ENCODE data around the gene CDH4. TPM values are rescaled to one million over a fixed set of nuclear protein-coding genes. Genes with fewer than 3 reads are reported as not detected.

Gene CDH4
- total and polyA plus RNA-seq, 12 donors: 0.04 to 0.25 (median 0.08) TPM; not detected in 5

DNA sequence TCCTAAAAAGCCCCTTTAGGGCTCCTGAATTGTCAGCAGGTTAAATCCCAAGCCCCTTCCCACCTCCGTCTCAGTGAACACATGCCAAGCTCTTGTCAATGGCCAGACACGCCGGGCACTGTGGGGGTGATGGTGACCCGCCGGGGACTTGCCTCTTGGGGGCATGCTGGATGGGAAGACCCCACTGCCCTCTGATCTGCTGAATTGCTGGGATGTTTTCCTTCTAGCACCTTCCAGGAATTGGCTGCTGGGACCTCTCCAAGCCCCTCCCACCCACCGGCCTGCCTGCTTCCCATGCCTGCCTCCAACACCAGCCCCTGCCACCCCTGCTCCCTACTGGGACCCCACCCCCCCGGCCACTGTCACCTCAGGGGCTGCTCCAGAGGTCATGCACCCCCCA lies 345.9 kb downstream of the CDH4 start:
- Histone ChIP-seq H3K4me3 (no peak overlapping the region), H3K27me3 (peaks cover 0 to 22% (median 4%) of the 10 kb centered on the region in 7 donors), H3K27ac (no peak overlapping the region), H3K4me1 (no peaks in the 10 kb centered on the region), H3K36me3 (no peaks in the 10 kb centered on the region), H3K9me3 (peaks cover 0 to 42% (median 18%) of the 10 kb centered on the region in 11 donors)
- intact Hi-C loops (cut with DNase I): no loop called here
- ATAC-seq: no peak
- DNase-seq: no peak
- WGBS, 2 donors: 65 to 74% methylated on average over 7 of the region's 7 CpGs
- TF ChIP-seq, protein P1, sequence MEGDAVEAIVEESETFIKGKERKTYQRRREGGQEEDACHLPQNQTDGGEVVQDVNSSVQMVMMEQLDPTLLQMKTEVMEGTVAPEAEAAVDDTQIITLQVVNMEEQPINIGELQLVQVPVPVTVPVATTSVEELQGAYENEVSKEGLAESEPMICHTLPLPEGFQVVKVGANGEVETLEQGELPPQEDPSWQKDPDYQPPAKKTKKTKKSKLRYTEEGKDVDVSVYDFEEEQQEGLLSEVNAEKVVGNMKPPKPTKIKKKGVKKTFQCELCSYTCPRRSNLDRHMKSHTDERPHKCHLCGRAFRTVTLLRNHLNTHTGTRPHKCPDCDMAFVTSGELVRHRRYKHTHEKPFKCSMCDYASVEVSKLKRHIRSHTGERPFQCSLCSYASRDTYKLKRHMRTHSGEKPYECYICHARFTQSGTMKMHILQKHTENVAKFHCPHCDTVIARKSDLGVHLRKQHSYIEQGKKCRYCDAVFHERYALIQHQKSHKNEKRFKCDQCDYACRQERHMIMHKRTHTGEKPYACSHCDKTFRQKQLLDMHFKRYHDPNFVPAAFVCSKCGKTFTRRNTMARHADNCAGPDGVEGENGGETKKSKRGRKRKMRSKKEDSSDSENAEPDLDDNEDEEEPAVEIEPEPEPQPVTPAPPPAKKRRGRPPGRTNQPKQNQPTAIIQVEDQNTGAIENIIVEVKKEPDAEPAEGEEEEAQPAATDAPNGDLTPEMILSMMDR (IDR thresholded peaks at IDR 0.05): no peak

DNA sequence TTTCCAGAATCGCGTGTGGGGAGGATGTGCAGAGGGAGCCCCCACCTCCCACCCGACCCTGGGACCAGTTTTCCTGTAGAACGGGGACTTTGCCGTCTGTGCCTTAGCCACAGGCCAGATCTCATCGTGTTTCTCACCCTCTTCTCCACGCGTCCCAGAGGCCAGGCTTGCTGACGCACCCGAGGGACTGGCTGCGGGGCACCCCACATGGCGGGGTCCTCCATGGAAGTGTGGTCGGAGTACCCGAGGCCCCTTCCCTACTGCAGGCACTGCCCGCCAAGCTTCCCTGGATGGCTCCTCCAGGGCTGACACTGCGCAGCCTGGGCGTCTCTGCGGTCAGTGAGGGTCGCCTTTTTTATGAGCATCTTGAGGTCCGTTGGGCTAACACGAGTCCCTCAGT lies 346.5 kb downstream of the CDH4 start:
- intact Hi-C loops (cut with DNase I): no loop called here
- H3K4me1 ChIP-seq: no peaks in the 10 kb centered on the region
- ATAC-seq (no peak), DNase-seq (no peak)
- peaks cover 0 to 41% (median 14%) of the 10 kb centered on the region in 11 donors for H3K9me3 ChIP-seq
- no peaks in the 10 kb centered on the region for H3K36me3 ChIP-seq
- 78 to 82% methylated on average over 21 of the region's 21 CpGs for WGBS, 2 donors
- no peak overlapping the region for H3K27ac ChIP-seq
- TF ChIP-seq, protein P1 (IDR thresholded peaks at IDR 0.05): no peak
- peaks cover 0 to 22% (median 4%) of the 10 kb centered on the region in 7 donors for H3K27me3 ChIP-seq
- no peak overlapping the region for H3K4me3 ChIP-seq

DNA sequence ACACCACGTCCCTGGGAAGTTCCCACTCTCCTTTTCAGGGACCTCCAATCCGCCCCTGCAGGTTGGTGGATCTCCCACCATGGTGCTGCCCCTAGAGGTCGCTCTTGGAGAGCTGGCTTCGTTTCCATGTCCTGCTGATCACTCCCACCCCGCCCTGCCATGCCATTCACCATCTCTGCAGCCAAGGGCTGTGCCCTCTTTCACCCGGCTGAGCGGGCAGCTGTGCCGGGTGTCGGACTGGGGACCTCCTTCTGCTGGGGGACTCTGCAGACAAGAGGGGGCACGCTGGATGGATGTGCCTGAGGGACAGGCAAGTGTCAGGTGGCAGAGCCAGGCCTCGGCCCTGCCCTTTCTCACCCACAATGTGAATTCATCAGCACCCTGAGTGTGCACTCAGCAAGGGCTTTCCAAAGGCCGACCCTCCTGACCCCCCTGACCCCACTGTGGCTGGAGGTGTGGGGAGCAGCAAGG lies 347.0 kb downstream of the CDH4 start:
- ATAC-seq (no peak), DNase-seq (no peak)
- peaks cover 0 to 46% (median 14%) of the 10 kb centered on the region in 11 donors for H3K9me3 ChIP-seq
- no peak overlapping the region for H3K4me3 ChIP-seq
- no peaks in the 10 kb centered on the region for H3K4me1 ChIP-seq
- H3K36me3 ChIP-seq: no peaks in the 10 kb centered on the region
- peaks cover 0 to 22% (median 4%) of the 10 kb centered on the region in 7 donors for H3K27me3 ChIP-seq
- TF ChIP-seq, protein P1 (IDR thresholded peaks at IDR 0.05): no peak
- H3K27ac ChIP-seq: no peak overlapping the region
- intact Hi-C loops (cut with DNase I): no loop called here
- WGBS, 2 donors: 61 to 69% methylated on average over 12 of the region's 12 CpGs

DNA sequence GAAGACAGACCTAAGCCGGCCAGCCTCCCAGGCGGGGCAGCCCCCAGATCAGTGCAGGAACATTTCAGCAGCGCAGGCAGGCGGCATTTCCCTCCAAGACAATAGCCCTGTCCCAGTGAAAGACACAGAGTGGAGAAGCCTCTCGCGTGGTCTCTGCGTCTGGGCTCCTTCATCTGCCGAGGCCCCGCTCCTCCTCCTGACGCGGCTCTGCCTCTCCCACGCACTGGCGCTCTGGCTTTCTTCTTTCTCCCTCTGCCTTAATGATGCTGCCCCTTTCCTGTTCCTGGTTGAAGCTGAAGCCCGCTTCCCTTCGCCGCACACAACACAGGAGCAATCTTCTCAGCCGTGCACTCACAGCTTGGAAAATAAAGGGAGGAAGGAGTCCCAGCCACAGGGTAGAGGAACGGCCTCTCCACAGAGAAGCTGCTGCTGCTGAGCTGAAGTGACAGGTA lies 347.5 kb downstream of the CDH4 start:
- H3K4me1 ChIP-seq: no peaks in the 10 kb centered on the region
- ATAC-seq: no peak
- WGBS, 2 donors: 61 to 72% methylated on average over 18 of the region's 18 CpGs
- H3K4me3 ChIP-seq: no peak overlapping the region
- intact Hi-C loops (cut with DNase I): no loop called here
- H3K27ac ChIP-seq: no peak overlapping the region
- H3K36me3 ChIP-seq: no peaks in the 10 kb centered on the region
- H3K9me3 ChIP-seq: peaks cover 0 to 47% (median 14%) of the 10 kb centered on the region in 11 donors
- TF ChIP-seq, protein P1 (IDR thresholded peaks at IDR 0.05): no peak
- peaks cover 0 to 22% (median 4%) of the 10 kb centered on the region in 7 donors for H3K27me3 ChIP-seq
- DNase-seq: no peak

Data from heart right ventricle (tissue), 16 donors.